Osteoblast (primary cell): Measurements from ENCODE around the gene MAD1L1. TPM values are rescaled to one million over a fixed set of nuclear protein-coding genes. Genes with fewer than 3 reads are reported as not detected.
A peak's percentile ranks its signal among the peaks of the same experiment; 100 is the strongest.
"Not testable (repeated sequence)": the region's sequence is repeated elsewhere in the genome, so short reads cannot be mapped to it uniquely, and the experiment has no call there.

Experiments used
- DNase-seq: peaks from one replicate; pipeline ENCODE4 v3.0.0; 2011; ENCODE audit warnings: low spot score, mixed read lengths; ENCODE audit not compliant: insufficient read length; ENCODE audit errors: missing footprints
- H2AFZ ChIP-seq: 2 replicates; pipeline ENCODE4 v1.6.0; 2011; ENCODE audit warnings: mild to moderate bottlenecking, low read length
- H3K27ac ChIP-seq: 2 replicates; pipeline ENCODE4 v1.5.1; 2011; ENCODE audit warnings: mild to moderate bottlenecking, low read depth, low read length, moderate library complexity
- H3K27me3 ChIP-seq: 2 replicates; pipeline ENCODE4 v1.6.0; 2012; ENCODE audit warnings: mild to moderate bottlenecking, control low read depth, inconsistent platforms, low read length, moderate library complexity; ENCODE audit not compliant: insufficient read depth
- H3K36me3 ChIP-seq: 2 replicates; pipeline ENCODE4 v1.5.1; 2011; ENCODE audit warnings: mild to moderate bottlenecking, low read length, control low read depth, moderate library complexity; ENCODE audit not compliant: insufficient read depth
- H3K4me1 ChIP-seq: 2 replicates; pipeline ENCODE4 v1.5.1; 2011; ENCODE audit warnings: mild to moderate bottlenecking, low read length, control low read depth, moderate library complexity; ENCODE audit not compliant: insufficient read depth
- H3K4me2 ChIP-seq: 2 replicates; pipeline ENCODE4 v1.6.0; 2011; ENCODE audit warnings: mild to moderate bottlenecking, low read length; ENCODE audit not compliant: insufficient read depth
- H3K4me3 ChIP-seq: fragments of 200-600 bp; sonication (generic); 3 replicates; pipeline ENCODE4 v1.5.1; 2012; ENCODE audit warnings: mild to moderate bottlenecking, low read length, inconsistent platforms; ENCODE audit not compliant: insufficient read depth
- H3K79me2 ChIP-seq: 2 replicates; pipeline ENCODE4 v1.6.0; 2012; ENCODE audit warnings: mild to moderate bottlenecking, low read length, control low read depth, inconsistent platforms; ENCODE audit not compliant: insufficient read depth
- H3K9me3 ChIP-seq: 2 replicates; pipeline ENCODE4 v1.5.1; 2011; ENCODE audit warnings: low read depth, low read length, control low read depth
- H4K20me1 ChIP-seq: 2 replicates; pipeline ENCODE4 v1.6.0; 2012; ENCODE audit warnings: mild to moderate bottlenecking, low read length, control low read depth; ENCODE audit not compliant: insufficient read depth
- total RNA-seq: library from RNA; depleted of rRNA; stranded (reverse); fragments of >200 nt; gene quantifications from 2 replicates; pipeline ENCODE4 v1.2.3, GENCODE V29; 2012
- TF ChIP-seq, protein P1 (sequence below): IDR thresholded peaks from 2 replicates; pipeline ENCODE4 v1.5.1; 2011; ENCODE audit warnings: mild to moderate bottlenecking, low read depth, low read length, moderate library complexity; ENCODE audit errors: extremely low read depth

MAD1L1 gene
- total RNA-seq, 1 donor, result 66.2 TPM

GRCh38 chr7:1824151-1824881 is 408.4 kb downstream of the MAD1L1 start:
- not testable (repeated sequence) for H3K27me3 ChIP-seq, H3K36me3 ChIP-seq, H3K27ac ChIP-seq, H2AFZ ChIP-seq, H4K20me1 ChIP-seq, H3K79me2 ChIP-seq, H3K9me3 ChIP-seq, H3K4me2 ChIP-seq, H3K4me3 ChIP-seq, H3K4me1 ChIP-seq
- peak; percentile 17 for DNase-seq

- no peaks in the 10 kb centered on the region for H4K20me1 ChIP-seq
- TF ChIP-seq, protein P1, sequence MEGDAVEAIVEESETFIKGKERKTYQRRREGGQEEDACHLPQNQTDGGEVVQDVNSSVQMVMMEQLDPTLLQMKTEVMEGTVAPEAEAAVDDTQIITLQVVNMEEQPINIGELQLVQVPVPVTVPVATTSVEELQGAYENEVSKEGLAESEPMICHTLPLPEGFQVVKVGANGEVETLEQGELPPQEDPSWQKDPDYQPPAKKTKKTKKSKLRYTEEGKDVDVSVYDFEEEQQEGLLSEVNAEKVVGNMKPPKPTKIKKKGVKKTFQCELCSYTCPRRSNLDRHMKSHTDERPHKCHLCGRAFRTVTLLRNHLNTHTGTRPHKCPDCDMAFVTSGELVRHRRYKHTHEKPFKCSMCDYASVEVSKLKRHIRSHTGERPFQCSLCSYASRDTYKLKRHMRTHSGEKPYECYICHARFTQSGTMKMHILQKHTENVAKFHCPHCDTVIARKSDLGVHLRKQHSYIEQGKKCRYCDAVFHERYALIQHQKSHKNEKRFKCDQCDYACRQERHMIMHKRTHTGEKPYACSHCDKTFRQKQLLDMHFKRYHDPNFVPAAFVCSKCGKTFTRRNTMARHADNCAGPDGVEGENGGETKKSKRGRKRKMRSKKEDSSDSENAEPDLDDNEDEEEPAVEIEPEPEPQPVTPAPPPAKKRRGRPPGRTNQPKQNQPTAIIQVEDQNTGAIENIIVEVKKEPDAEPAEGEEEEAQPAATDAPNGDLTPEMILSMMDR, result no peak
- peak; percentile 65 for DNase-seq
- no peak overlapping the region for H2AFZ ChIP-seq
- no peaks in the 10 kb centered on the region for H3K9me3 ChIP-seq
- H3K27ac ChIP-seq, result no peak overlapping the region
- no peak overlapping the region for H3K4me3 ChIP-seq
- no peaks in the 10 kb centered on the region for H3K36me3 ChIP-seq
- no peaks in the 10 kb centered on the region for H3K79me2 ChIP-seq
- no peaks in the 10 kb centered on the region for H3K4me1 ChIP-seq
- no peaks in the 10 kb centered on the region for H3K27me3 ChIP-seq
- no peak overlapping the region for H3K4me2 ChIP-seq
Observed at GRCh38 chr7:1823376-1824150, 409.2 kb downstream of the MAD1L1 start.

DNA sequence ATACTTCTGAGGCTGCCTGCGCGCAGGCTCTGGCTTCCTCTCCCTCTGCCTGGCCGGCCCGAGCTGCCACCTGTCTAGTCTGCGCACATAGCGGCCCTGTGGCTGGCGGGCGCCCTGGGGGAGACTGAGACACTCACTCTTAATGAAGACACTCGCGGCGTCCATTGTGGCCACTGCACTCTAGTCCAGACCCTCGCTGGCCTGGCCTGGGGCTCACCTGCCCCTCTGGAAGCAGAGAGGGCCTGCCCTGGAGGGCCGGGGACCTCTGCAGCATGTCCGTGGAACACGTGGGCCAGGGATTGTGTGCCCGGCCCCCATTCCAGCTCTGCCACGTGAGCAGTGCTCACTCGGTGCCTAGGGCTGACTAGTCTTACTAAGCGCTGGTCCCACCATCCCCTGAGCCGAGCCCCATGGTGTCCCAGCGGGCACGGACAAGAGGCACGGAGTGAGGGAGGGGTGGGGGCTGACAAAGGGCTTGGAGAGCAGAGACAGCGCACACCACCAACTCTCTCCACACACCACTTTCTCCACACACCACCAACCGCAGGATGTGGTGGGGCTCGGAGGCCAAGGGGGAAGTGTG is 413.4 kb downstream of the MAD1L1 start:
- no peaks in the 10 kb centered on the region for H4K20me1 ChIP-seq
- TF ChIP-seq, protein P1, result no peak
- no peak overlapping the region for H2AFZ ChIP-seq

DNA sequence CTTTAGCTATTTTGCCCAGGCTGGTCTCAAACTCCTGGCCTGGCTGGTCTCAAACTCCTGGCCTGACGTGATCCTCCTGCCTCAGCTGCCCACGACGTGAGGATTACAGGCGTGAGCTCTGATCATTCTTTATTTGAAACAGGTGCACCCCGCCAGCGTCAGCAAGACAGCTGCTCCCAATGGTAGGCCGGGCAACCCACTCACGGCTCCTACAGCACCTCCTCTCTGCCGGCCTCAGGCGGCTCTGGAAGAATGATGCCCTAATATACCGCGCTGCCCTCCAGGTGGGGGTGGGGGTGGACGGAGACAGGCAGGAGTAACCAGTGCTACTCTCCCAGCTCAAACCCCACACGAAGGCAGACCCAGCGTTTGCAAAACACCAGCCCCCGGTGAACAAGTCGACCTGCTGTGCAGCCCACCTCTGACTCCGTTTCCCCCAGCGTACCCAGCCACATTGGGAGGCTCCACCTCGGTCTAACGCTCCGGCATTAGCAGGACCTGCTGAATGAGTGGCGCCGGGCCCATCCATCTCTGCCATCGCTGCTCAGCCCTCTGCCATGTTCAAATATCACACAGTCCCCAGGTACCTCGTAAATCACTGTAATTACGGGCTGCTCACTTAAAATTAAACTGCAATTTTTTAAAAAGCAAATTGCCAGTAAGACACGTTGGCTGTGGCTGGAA is 414.0 kb downstream of the MAD1L1 start:
- H2AFZ ChIP-seq, result no peak overlapping the region
- peak; percentile 17 for DNase-seq
- no peaks in the 10 kb centered on the region for H3K27me3 ChIP-seq
- no peaks in the 10 kb centered on the region for H3K9me3 ChIP-seq
- H3K4me3 ChIP-seq, result no peak overlapping the region
- TF ChIP-seq, protein P1, result no peak
- no peaks in the 10 kb centered on the region for H3K36me3 ChIP-seq
- no peaks in the 10 kb centered on the region for H3K4me1 ChIP-seq
- H3K4me2 ChIP-seq, result no peak overlapping the region
- no peaks in the 10 kb centered on the region for H3K79me2 ChIP-seq
- no peaks in the 10 kb centered on the region for H4K20me1 ChIP-seq
- H3K27ac ChIP-seq, result no peak overlapping the region

More for the DNA sequence above, 413.4 kb downstream of the MAD1L1 start:
- Histone ChIP-seq H3K27me3 (no peaks in the 10 kb centered on the region), H3K79me2 (no peaks in the 10 kb centered on the region), H3K27ac (no peak overlapping the region), H3K36me3 (no peaks in the 10 kb centered on the region), H3K4me3 (no peak overlapping the region), H3K9me3 (no peaks in the 10 kb centered on the region), H3K4me2 (no peak overlapping the region), H3K4me1 (no peaks in the 10 kb centered on the region)
- DNase-seq, result peak; percentile 38
